ENCODE data around the gene THAP2. TPM values are rescaled to one million over a fixed set of nuclear protein-coding genes. Genes with fewer than 3 reads are reported as not detected.

Gene THAP2
- total and polyA plus RNA-seq, 2 experiments from 2014 or later, result 4.7 to 16.5 TPM

GRCh38 chr12:71691504-71692129 lies 27.5 kb downstream of the THAP2 start:
- Histone ChIP-seq H3K4me3 (no peak overlapping the region), H3K4me2 (no peak overlapping the region), H3K27ac (ENCODE audit: low read depth) (no peak overlapping the region), H3K27me3 (ENCODE audit: insufficient read depth) (no peaks in the 10 kb centered on the region), H3F3A (replicated peaks; ENCODE audit: low read depth) (no peaks in the 10 kb centered on the region), H4K20me1 (replicated peaks; ENCODE audit: insufficient read depth) (no peaks in the 10 kb centered on the region), H3K79me2 (replicated peaks; ENCODE audit: insufficient read depth) (peaks cover 15% of the 10 kb centered on the region; the same call in 1 of the 2 replicates), H2AFZ (no peak overlapping the region), H3K9me2 (ENCODE audit: insufficient read depth) (no peaks in the 10 kb centered on the region), H3K4me1 (ENCODE audit: insufficient read depth) (peaks cover 3% of the 10 kb centered on the region; the same call in 1 of the 2 replicates), H3K36me3 (ENCODE audit: insufficient read depth) (no peaks in the 10 kb centered on the region; the same call in 1 of the 2 replicates)
- H3K4me1 Mint-ChIP-seq, result peaks cover 13% of the 10 kb centered on the region; the same call in 2 of the 3 replicates
- no peak overlapping the region for H3K4me3 Mint-ChIP-seq
- H3K36me3 Mint-ChIP-seq (ENCODE audit: low read depth), result peaks cover 2% of the 10 kb centered on the region; the same call in 1 of the 3 replicates
- no peak overlapping the region for H3K27ac Mint-ChIP-seq
- H3K9me3 Mint-ChIP-seq, result no peaks in the 10 kb centered on the region
- DNase-seq (ENCODE audit: low spot score) (no peak), ATAC-seq (no peak)
- no peaks in the 10 kb centered on the region for H3K27me3 Mint-ChIP-seq (ENCODE audit: insufficient read depth, low read depth, poor library complexity)
- TF ChIP-seq ETS1 (IDR thresholded peaks at IDR 0.05) (no peak), JUNB (IDR thresholded peaks at IDR 0.05; ENCODE audit: unreplicated experiment) (no peak), CTCF (conservative IDR thresholded peaks at IDR 0.05; ENCODE audit: low read depth in 2 of 2) (no peak), ZNF462 (CRISPR knock-in tag; IDR thresholded peaks at IDR 0.05) (no peak), NANOG (IDR thresholded peaks at IDR 0.05; ENCODE audit: borderline replicate concordance) (no peak), EZH2 (IDR thresholded peaks at IDR 0.05; ENCODE audit: low read depth, unreplicated experiment) (no peak), ZNF114 (CRISPR knock-in tag; IDR thresholded peaks at IDR 0.05) (no peak), STAT1 (IDR thresholded peaks at IDR 0.05; ENCODE audit: unreplicated experiment) (no peak), ZNF331 (CRISPR knock-in tag; IDR thresholded peaks at IDR 0.05; ENCODE audit: low read depth) (no peak), CREB1 (CRISPR knock-in tag; IDR thresholded peaks at IDR 0.05; ENCODE audit: low read depth) (no peak), POLR2AphosphoS5 (IDR thresholded peaks at IDR 0.05; ENCODE audit: low read depth) (no peak), REST (IDR thresholded peaks at IDR 0.05; ENCODE audit: unreplicated experiment) (no peak), EZH2phosphoT487 (IDR thresholded peaks at IDR 0.05; ENCODE audit: unreplicated experiment) (no peak)

Measured in GM23338 (cell line).